GM12878 (cell line): Measurements from ENCODE around the gene ZNF474. TPM values are rescaled to one million over a fixed set of nuclear protein-coding genes. Genes with fewer than 3 reads are reported as not detected.

Source experiments
- ATAC-seq: fragments of 200-7000 bp; cut with Tn5 transposase; 3 replicates; pipeline ENCODE4 v1.9.1; 2020; ENCODE audit warnings: mild to moderate bottlenecking, moderate library complexity
- BruUV-seq: library from RNA; stranded (reverse); fragments of 400-500 nt; replicated peaks from 2 replicates; lab custom pipeline; 2021; lab: Mats Ljungman, UMichigan
- CTCF ChIA-PET: fragments of 300-600 bp; sonication (Branson Sonifier 250); formaldehyde crosslinking; extraction: SDS; loops from one replicate; lab custom pipeline; 2021; ENCODE audit warnings: inconsistent platforms; lab: Yijun Ruan, JAX
- POLR2A ChIA-PET: fragments of 350-600 bp; formaldehyde crosslinking; extraction: SDS; loops from one replicate; lab custom pipeline; 2021; ENCODE audit warnings: inconsistent platforms; lab: Charles Lee
- RAD21 ChIA-PET: fragments of 300-600 bp; sonication (Branson Sonifier 250); formaldehyde crosslinking; loops from one replicate; lab custom pipeline; 2023; ENCODE audit warnings: antibody characterized with exemption; ENCODE audit not compliant: unreplicated experiment; lab: Charles Lee
- SMC1A ChIA-PET: fragments of 300-600 bp; sonication (Branson Sonifier 250); formaldehyde crosslinking; loops from one replicate; lab custom pipeline; 2023; ENCODE audit not compliant: unreplicated experiment, uncharacterized antibody; lab: Charles Lee
- DNase-seq: peaks from one replicate; pipeline ENCODE4 v3.0.0-alpha.2; 2011; ENCODE audit warnings: low read depth, low spot score
- FAIRE-seq: peaks from 3 replicates; lab custom pipeline; 2011; peaks lifted over from hg19 to GRCh38; lab: Jason Lieb, UNC
- H2AFZ ChIP-seq: 2 replicates; pipeline ENCODE4 v1.6.0; 2011; ENCODE audit warnings: low read depth, low read length, control low read depth; ENCODE audit not compliant: control insufficient read depth
- H3K27ac ChIP-seq: 2 replicates; pipeline ENCODE4 v1.5.1; 2011; ENCODE audit warnings: control low read depth; ENCODE audit not compliant: control insufficient read depth, insufficient read depth
- H3K27me3 ChIP-seq, 2 experiments: replicated peaks in 1 of 2; 2 replicates each; pipeline versions ENCODE4 v1.6.0 to v1.6.1; 2011; ENCODE audit warnings: low read length in 1 of 2; ENCODE audit not compliant: control insufficient read depth in 2 of 2, insufficient read depth in 2 of 2
- H3K36me3 ChIP-seq, 2 experiments: 2 replicates each; pipeline ENCODE4 v1.5.1; 2011; ENCODE audit warnings: low read length in 1 of 2; ENCODE audit not compliant: control insufficient read depth in 2 of 2, insufficient read depth in 2 of 2
- H3K4me1 ChIP-seq: 2 replicates; pipeline ENCODE4 v1.6.1; 2011; ENCODE audit warnings: mild to moderate bottlenecking, low read length, moderate library complexity, mixed read lengths; ENCODE audit not compliant: control insufficient read depth, insufficient read depth
- H3K4me2 ChIP-seq: 2 replicates; pipeline ENCODE4 v1.6.0; 2011; ENCODE audit warnings: control low read depth; ENCODE audit not compliant: control insufficient read depth, insufficient read depth
- H3K4me3 ChIP-seq: fragments of 200-600 bp; sonication (generic); 2 replicates; pipeline ENCODE4 v1.5.1; 2016
- H3K79me2 ChIP-seq: 2 replicates; pipeline ENCODE4 v1.6.0; 2011; ENCODE audit warnings: low read length; ENCODE audit not compliant: control insufficient read depth, insufficient read depth
- H3K9ac ChIP-seq: 2 replicates; pipeline ENCODE4 v1.8.0; 2011; ENCODE audit warnings: low read length, control low read depth, mixed read lengths; ENCODE audit not compliant: control insufficient read depth, insufficient read depth
- H3K9me3 ChIP-seq: replicated peaks from 3 replicates; pipeline ENCODE4 v1.5.1; 2011; ENCODE audit warnings: mild to moderate bottlenecking, low read length; ENCODE audit not compliant: control insufficient read depth, insufficient read depth
- H4K20me1 ChIP-seq: 2 replicates; pipeline ENCODE4 v1.6.0; 2011; ENCODE audit not compliant: control insufficient read depth, insufficient read depth
- DPF2 ChIP-seq: fragments of 450-650 bp; IDR thresholded peaks from 2 replicates; pipeline ENCODE4 v1.6.1; 2017; ENCODE audit warnings: mild to moderate bottlenecking
- EGR1 ChIP-seq, 2 experiments: IDR thresholded peaks; 1 replicate in 1 of 2; 2 replicates in 1 of 2; pipeline ENCODE4 v1.6.1; 2011 to 2012; ENCODE audit warnings: low read depth in 2 of 2, low read length in 2 of 2, borderline replicate concordance in 1 of 2, mild to moderate bottlenecking in 1 of 2, moderate library complexity in 1 of 2
- NBN ChIP-seq: fragments of 450-650 bp; IDR thresholded peaks from 2 replicates; pipeline ENCODE4 v1.6.1; 2016
- NFIC ChIP-seq: IDR thresholded peaks from 2 replicates; pipeline ENCODE4 v1.6.1; 2012; ENCODE audit warnings: low read depth, mild to moderate bottlenecking, inconsistent platforms, low read length, moderate library complexity
- NR2F1 ChIP-seq: fragments of 450-650 bp; conservative IDR thresholded peaks from 2 replicates; pipeline ENCODE4 v1.6.1; 2017; ENCODE audit warnings: mild to moderate bottlenecking
- POLR2A ChIP-seq: IDR thresholded peaks from 2 replicates; pipeline ENCODE4 v1.6.1; 2011; ENCODE audit warnings: low read depth, mild to moderate bottlenecking, low read length
- RFX5 ChIP-seq: IDR thresholded peaks from 2 replicates; pipeline ENCODE4 v1.6.1; 2011; ENCODE audit warnings: low read depth, low read length, improper control_type of control experiment
- SMAD5 ChIP-seq: IDR thresholded peaks from 2 replicates; pipeline ENCODE4 v1.6.1; 2016; ENCODE audit warnings: antibody characterized with exemption, low read depth
- WGBS: methylation state at CpG from one replicate; pipeline ENCODE4 v1.1.6; 2016; ENCODE audit warnings: low lambda C conversion rate; ENCODE audit not compliant: insufficient replicate concordance, insufficient coverage; ENCODE audit errors: missing lambda C conversion rate; 5-methylcytosine and 5-hydroxymethylcytosine counted together
- in situ Hi-C: fragments of 300-500 bp; cut with MboI; formaldehyde crosslinking; loops from 9 replicates; pipeline ENCODE4 v1.14.3; 2018; ENCODE audit warnings: mixed read lengths
- intact Hi-C: fragments of 100-400 bp; cut with micrococcal nuclease; formaldehyde crosslinking; loops from one replicate; pipeline ENCODE4 v1.14.2; 2022; ENCODE audit not compliant: unreplicated experiment
- polyA plus RNA-seq, 11 experiments: library from polyadenylated mRNA; depleted of rRNA in 4 of 11; unstranded in 6 of 11; stranded (reverse) in 5 of 11; fragments of >200 nt; fragmentation: Nextera tagmentation in 4 of 11; fragmentation: Illumina TruSeq in 1 of 11; extraction: Ambion mirVana in 4 of 11; extraction: Trizol in 1 of 11; gene quantifications; 1 replicate in 1 of 11; 2 replicates in 10 of 11; pipeline versions ENCODE4 v1.2.1 to v1.2.3, GENCODE V29; 2011 to 2016; ENCODE audit warnings: inconsistent platforms in 2 of 11, missing spikeins in 2 of 11, low read depth in 1 of 11
- total RNA-seq, 4 experiments: library from RNA; depleted of rRNA in 3 of 4; stranded (reverse); fragments of >200 nt in 3 of 4; fragmentation: Illumina TruSeq in 1 of 4; extraction: Trizol in 1 of 4; gene quantifications; 2 replicates each; pipeline versions ENCODE4 v1.2.1 to v1.2.3, GENCODE V29; 2013 to 2021
- TF ChIP-seq, protein P1 (sequence below): fragments of 450-650 bp; IDR thresholded peaks from 2 replicates; pipeline ENCODE4 v1.6.1; 2017; ENCODE audit warnings: mild to moderate bottlenecking, moderate library complexity
- TF ChIP-seq, protein P2 (sequence below): IDR thresholded peaks from 2 replicates; pipeline ENCODE4 v1.6.1; 2012; ENCODE audit warnings: low read depth, low read length, improper control_type of control experiment
- TF ChIP-seq, protein P3 (sequence below): IDR thresholded peaks from 2 replicates; pipeline ENCODE4 v1.6.1; 2011; ENCODE audit warnings: borderline replicate concordance, low read depth, mild to moderate bottlenecking, moderate library complexity, mixed read lengths, low read length; ENCODE audit not compliant: insufficient read depth; ENCODE audit errors: extremely low read length
- TF ChIP-seq, protein P4 (sequence below): fragments of 450-650 bp; IDR thresholded peaks from 2 replicates; pipeline ENCODE4 v1.6.1; 2017; ENCODE audit warnings: mild to moderate bottlenecking, low read depth, inconsistent platforms; ENCODE audit not compliant: poor library complexity, severe bottlenecking
- TF ChIP-seq, protein P5 (sequence below): IDR thresholded peaks from 2 replicates; pipeline ENCODE4 v1.6.1; 2011; ENCODE audit warnings: low read depth, low read length, improper control_type of control experiment, borderline replicate concordance
- TF ChIP-seq, protein P6 (sequence below): IDR thresholded peaks from 2 replicates; pipeline ENCODE4 v1.6.1; 2011; ENCODE audit warnings: mild to moderate bottlenecking, low read depth, low read length, moderate library complexity; ENCODE audit not compliant: insufficient replicate concordance

Gene ZNF474
- total and polyA plus RNA-seq, 10 of the 15 experiments (the other 5 are each of a cell fraction or from before 2014, with no cell fraction given), result 0.06 to 0.97 (median 0.13) TPM; not detected in 3

DNA sequence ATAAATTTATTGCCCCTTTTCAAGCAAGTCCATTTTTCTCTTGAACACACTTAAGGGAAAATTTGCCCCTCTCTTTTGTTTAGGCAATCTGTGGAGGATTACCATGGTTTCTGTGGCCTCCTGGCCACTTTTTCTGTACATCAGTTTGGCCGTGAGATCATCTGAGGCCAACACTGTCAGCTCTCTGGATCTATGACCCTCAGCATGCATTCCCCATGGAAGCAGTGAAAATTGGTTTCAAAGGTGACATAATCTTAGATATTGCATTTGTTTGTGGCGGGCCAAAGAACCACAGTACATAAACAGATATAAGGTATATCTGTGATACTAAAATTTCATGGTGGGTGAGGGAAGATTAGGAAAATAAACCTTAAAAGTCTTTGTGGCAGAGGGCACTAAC, 4.6 kb upstream of the ZNF474 start:
- TF ChIP-seq, protein P1, sequence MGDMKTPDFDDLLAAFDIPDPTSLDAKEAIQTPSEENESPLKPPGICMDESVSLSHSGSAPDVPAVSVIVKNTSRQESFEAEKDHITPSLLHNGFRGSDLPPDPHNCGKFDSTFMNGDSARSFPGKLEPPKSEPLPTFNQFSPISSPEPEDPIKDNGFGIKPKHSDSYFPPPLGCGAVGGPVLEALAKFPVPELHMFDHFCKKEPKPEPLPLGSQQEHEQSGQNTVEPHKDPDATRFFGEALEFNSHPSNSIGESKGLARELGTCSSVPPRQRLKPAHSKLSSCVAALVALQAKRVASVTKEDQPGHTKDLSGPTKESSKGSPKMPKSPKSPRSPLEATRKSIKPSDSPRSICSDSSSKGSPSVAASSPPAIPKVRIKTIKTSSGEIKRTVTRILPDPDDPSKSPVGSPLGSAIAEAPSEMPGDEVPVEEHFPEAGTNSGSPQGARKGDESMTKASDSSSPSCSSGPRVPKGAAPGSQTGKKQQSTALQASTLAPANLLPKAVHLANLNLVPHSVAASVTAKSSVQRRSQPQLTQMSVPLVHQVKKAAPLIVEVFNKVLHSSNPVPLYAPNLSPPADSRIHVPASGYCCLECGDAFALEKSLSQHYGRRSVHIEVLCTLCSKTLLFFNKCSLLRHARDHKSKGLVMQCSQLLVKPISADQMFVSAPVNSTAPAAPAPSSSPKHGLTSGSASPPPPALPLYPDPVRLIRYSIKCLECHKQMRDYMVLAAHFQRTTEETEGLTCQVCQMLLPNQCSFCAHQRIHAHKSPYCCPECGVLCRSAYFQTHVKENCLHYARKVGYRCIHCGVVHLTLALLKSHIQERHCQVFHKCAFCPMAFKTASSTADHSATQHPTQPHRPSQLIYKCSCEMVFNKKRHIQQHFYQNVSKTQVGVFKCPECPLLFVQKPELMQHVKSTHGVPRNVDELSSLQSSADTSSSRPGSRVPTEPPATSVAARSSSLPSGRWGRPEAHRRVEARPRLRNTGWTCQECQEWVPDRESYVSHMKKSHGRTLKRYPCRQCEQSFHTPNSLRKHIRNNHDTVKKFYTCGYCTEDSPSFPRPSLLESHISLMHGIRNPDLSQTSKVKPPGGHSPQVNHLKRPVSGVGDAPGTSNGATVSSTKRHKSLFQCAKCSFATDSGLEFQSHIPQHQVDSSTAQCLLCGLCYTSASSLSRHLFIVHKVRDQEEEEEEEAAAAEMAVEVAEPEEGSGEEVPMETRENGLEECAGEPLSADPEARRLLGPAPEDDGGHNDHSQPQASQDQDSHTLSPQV, result no peak
- TF ChIP-seq, protein P2, sequence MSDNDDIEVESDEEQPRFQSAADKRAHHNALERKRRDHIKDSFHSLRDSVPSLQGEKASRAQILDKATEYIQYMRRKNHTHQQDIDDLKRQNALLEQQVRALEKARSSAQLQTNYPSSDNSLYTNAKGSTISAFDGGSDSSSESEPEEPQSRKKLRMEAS, result no peak
- TF ChIP-seq RFX5 (no peak), NBN (no peak), NR2F1 (no peak), DPF2 (no peak), NFIC (no peak), SMAD5 (no peak), EGR1 (IDR thresholded peaks at IDR 0.05; ENCODE audit: borderline replicate concordance in 1 of 2, low read depth in 2 of 2, low read length in 2 of 2) (no peak), POLR2A (no peak)
- TF ChIP-seq, protein P3, sequence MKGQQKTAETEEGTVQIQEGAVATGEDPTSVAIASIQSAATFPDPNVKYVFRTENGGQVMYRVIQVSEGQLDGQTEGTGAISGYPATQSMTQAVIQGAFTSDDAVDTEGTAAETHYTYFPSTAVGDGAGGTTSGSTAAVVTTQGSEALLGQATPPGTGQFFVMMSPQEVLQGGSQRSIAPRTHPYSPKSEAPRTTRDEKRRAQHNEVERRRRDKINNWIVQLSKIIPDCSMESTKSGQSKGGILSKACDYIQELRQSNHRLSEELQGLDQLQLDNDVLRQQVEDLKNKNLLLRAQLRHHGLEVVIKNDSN, result no peak
- TF ChIP-seq, protein P4, sequence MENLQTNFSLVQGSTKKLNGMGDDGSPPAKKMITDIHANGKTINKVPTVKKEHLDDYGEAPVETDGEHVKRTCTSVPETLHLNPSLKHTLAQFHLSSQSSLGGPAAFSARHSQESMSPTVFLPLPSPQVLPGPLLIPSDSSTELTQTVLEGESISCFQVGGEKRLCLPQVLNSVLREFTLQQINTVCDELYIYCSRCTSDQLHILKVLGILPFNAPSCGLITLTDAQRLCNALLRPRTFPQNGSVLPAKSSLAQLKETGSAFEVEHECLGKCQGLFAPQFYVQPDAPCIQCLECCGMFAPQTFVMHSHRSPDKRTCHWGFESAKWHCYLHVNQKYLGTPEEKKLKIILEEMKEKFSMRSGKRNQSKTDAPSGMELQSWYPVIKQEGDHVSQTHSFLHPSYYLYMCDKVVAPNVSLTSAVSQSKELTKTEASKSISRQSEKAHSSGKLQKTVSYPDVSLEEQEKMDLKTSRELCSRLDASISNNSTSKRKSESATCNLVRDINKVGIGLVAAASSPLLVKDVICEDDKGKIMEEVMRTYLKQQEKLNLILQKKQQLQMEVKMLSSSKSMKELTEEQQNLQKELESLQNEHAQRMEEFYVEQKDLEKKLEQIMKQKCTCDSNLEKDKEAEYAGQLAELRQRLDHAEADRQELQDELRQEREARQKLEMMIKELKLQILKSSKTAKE, result no peak
- TF ChIP-seq, protein P5, sequence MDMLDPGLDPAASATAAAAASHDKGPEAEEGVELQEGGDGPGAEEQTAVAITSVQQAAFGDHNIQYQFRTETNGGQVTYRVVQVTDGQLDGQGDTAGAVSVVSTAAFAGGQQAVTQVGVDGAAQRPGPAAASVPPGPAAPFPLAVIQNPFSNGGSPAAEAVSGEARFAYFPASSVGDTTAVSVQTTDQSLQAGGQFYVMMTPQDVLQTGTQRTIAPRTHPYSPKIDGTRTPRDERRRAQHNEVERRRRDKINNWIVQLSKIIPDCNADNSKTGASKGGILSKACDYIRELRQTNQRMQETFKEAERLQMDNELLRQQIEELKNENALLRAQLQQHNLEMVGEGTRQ, result no peak
- TF ChIP-seq, protein P6, sequence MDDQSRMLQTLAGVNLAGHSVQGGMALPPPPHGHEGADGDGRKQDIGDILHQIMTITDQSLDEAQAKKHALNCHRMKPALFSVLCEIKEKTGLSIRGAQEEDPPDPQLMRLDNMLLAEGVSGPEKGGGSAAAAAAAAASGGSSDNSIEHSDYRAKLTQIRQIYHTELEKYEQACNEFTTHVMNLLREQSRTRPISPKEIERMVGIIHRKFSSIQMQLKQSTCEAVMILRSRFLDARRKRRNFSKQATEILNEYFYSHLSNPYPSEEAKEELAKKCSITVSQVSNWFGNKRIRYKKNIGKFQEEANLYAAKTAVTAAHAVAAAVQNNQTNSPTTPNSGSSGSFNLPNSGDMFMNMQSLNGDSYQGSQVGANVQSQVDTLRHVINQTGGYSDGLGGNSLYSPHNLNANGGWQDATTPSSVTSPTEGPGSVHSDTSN, result no peak
- CTCF ChIA-PET, result no interaction called here
- FAIRE-seq, result no peak
- no peak overlapping the region for H3K4me2 ChIP-seq
- H3K4me1 ChIP-seq, result no peaks in the 10 kb centered on the region
- H4K20me1 ChIP-seq, result no peaks in the 10 kb centered on the region
- H3K27ac ChIP-seq, result no peak overlapping the region
- RAD21 ChIA-PET, result no interaction called here
- H3K4me3 ChIP-seq, result no peak overlapping the region
- no peaks in the 10 kb centered on the region for H3K27me3 ChIP-seq
- H3K79me2 ChIP-seq, result no peaks in the 10 kb centered on the region
- DNase-seq, result no peak
- H3K9ac ChIP-seq, result no peak overlapping the region
- ATAC-seq, result no peak
- POLR2A ChIA-PET, result no interaction called here
- H3K9me3 ChIP-seq, result no peaks in the 10 kb centered on the region
- intact Hi-C loops, result no loop called here
- BruUV-seq, result no TSS peak
- H3K36me3 ChIP-seq, result no peaks in the 10 kb centered on the region
- SMC1A ChIA-PET, result interaction anchor here (0.6 kb wide), 1 partner anchor 56 kb away, joined by 3 read pairs; no protein-coding TSS in a partner anchor
- in situ Hi-C loops, result no loop called here
- no peak overlapping the region for H2AFZ ChIP-seq
- WGBS, result 18% methylated on average over 2 of the region's 2 CpGs
